Panc1 (cell line): ENCODE measurements around the gene CDH26. TPM values are rescaled to one million over a fixed set of nuclear protein-coding genes. Genes with fewer than 3 reads are reported as not detected.

ENCODE experiments used
- ATAC-seq: fragments of 200-7000 bp; cut with Tn5 transposase; 2 replicates; pipeline ENCODE4 v1.9.1; 2020; ENCODE audit warnings: mild to moderate bottlenecking, moderate library complexity
- BruUV-seq: library from RNA; stranded (reverse); fragments of 400-500 nt; replicated peaks from 2 replicates; lab custom pipeline; 2021; lab: Mats Ljungman, UMichigan
- CTCF ChIA-PET: fragments of 300-600 bp; sonication (Branson Sonifier 250); formaldehyde crosslinking; loops from one replicate; lab custom pipeline; 2022; ENCODE audit warnings: antibody characterized with exemption; lab: Charles Lee
- POLR2A ChIA-PET: fragments of 300-600 bp; sonication (Branson Sonifier 250); formaldehyde crosslinking; loops from one replicate; lab custom pipeline; 2022; ENCODE audit warnings: antibody characterized with exemption; lab: Charles Lee
- DNase-seq: peaks from one replicate; pipeline ENCODE4 v3.0.0-alpha.2; 2010; ENCODE audit warnings: low read depth, low spot score
- H3K27ac ChIP-seq: 2 replicates; pipeline ENCODE4 v1.5.1; 2011; ENCODE audit warnings: mild to moderate bottlenecking, low read length, inconsistent platforms
- H3K27me3 ChIP-seq: fragments of 200-500 bp; sonication (Bioruptor generic); 2 replicates; pipeline ENCODE4 v1.6.0; 2014; ENCODE audit warnings: low read length, inconsistent platforms; ENCODE audit not compliant: control insufficient read depth, insufficient read depth
- H3K36me3 ChIP-seq: fragments of 200-500 bp; sonication (Bioruptor generic); 2 replicates; pipeline ENCODE4 v1.5.1; 2014; ENCODE audit warnings: inconsistent platforms, mild to moderate bottlenecking, low read length, moderate library complexity; ENCODE audit not compliant: control insufficient read depth, insufficient read depth
- H3K4me1 ChIP-seq: 2 replicates; pipeline ENCODE4 v1.5.1; 2011; ENCODE audit warnings: inconsistent platforms, mild to moderate bottlenecking, low read length, moderate library complexity; ENCODE audit not compliant: control insufficient read depth, insufficient read depth
- H3K4me3 ChIP-seq, 2 experiments: 2 replicates each; pipeline ENCODE4 v1.5.1; 2011 to 2012; ENCODE audit warnings: low read depth in 2 of 2, low read length in 2 of 2, mild to moderate bottlenecking in 2 of 2, inconsistent platforms in 1 of 2, moderate library complexity in 1 of 2
- H3K9me3 ChIP-seq: fragments of 200-500 bp; sonication (Bioruptor generic); 2 replicates; pipeline ENCODE4 v1.5.1; 2014; ENCODE audit warnings: low read depth, mild to moderate bottlenecking, inconsistent platforms, low read length, moderate library complexity; ENCODE audit not compliant: control insufficient read depth, insufficient read depth
- POLR2AphosphoS5 ChIP-seq: IDR thresholded peaks from 2 replicates; pipeline ENCODE4 v1.6.1; 2012; ENCODE audit warnings: mild to moderate bottlenecking, low read depth, low read length, moderate library complexity
- SIN3A ChIP-seq: IDR thresholded peaks from 2 replicates; pipeline ENCODE4 v1.6.1; 2012; ENCODE audit warnings: low read depth, mild to moderate bottlenecking, low read length, moderate library complexity, borderline replicate concordance; ENCODE audit not compliant: insufficient read depth
- TCF7L2 ChIP-seq: IDR thresholded peaks from 2 replicates; pipeline ENCODE4 v1.6.1; 2011; ENCODE audit warnings: mild to moderate bottlenecking, low read depth, low read length, inconsistent platforms
- in situ Hi-C: cut with HindIII; loops from 2 replicates; pipeline ENCODE4 v1.10.0; 2016; ENCODE audit warnings: low sequenced_read_pairs, low pct_unique_long_range_greater_than_20kb
- intact Hi-C: fragments of 100-400 bp; cut with micrococcal nuclease; formaldehyde crosslinking; loops from one replicate; pipeline ENCODE4 v1.10.0; 2022; ENCODE audit not compliant: unreplicated experiment
- total RNA-seq: library from RNA; stranded (reverse); gene quantifications from one replicate; pipeline ENCODE4 v1.2.1, GENCODE V29; 2021; ENCODE audit not compliant: unreplicated experiment
- TF ChIP-seq, protein P1 (sequence below), 2 experiments: IDR thresholded peaks; 2 replicates each; pipeline ENCODE4 v1.6.1; 2011 to 2012; ENCODE audit warnings: low read depth in 2 of 2, control low read depth in 1 of 2, low read length in 1 of 2, mild to moderate bottlenecking in 1 of 2, moderate library complexity in 1 of 2; ENCODE audit not compliant: insufficient read depth in 1 of 2
- TF ChIP-seq, protein P2 (sequence below): fragments of 450-650 bp; IDR thresholded peaks from 2 replicates; pipeline ENCODE4 v1.5.1; 2017; ENCODE audit warnings: mild to moderate bottlenecking

The CDH26 gene
- total RNA-seq, 1 experiment from 2014 or later = 0.46 TPM

DNA sequence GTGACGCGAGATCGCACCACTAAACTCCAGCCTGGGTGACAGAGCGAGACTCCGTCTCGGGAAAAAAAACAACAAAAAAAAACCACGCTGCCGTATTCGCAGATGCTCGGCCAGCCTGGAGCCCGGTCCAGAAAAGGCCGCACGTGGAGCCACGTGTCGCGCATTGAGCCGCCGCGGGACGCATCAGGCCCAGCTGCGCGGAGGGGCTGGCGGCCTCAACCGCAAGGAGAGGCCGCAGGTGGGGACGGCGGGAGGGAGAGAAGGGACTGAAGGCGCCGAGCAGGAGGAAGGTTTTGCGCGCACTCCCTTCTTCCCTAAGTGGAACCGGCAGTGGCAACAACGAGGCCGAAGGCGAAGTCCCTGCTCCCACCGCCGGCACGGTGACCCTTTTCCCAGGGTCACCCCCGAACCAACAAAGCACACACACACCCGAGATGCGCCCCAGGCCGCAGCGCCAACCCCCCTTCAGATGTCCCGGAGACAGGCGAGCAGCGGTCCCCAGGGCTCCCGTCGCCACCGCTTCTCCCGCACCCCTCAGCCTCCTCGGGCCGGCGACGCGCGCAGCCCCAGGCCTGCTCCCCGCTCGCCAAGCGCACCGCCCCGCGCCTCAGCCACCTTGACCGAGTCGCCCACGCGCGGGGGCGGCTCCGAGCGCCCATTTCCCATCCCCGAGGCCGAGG, 25.5 kb upstream of the CDH26 start:
- H3K36me3 ChIP-seq = no peaks in the 10 kb centered on the region
- no peak for TF ChIP-seq SIN3A
- TF ChIP-seq, protein P1, sequence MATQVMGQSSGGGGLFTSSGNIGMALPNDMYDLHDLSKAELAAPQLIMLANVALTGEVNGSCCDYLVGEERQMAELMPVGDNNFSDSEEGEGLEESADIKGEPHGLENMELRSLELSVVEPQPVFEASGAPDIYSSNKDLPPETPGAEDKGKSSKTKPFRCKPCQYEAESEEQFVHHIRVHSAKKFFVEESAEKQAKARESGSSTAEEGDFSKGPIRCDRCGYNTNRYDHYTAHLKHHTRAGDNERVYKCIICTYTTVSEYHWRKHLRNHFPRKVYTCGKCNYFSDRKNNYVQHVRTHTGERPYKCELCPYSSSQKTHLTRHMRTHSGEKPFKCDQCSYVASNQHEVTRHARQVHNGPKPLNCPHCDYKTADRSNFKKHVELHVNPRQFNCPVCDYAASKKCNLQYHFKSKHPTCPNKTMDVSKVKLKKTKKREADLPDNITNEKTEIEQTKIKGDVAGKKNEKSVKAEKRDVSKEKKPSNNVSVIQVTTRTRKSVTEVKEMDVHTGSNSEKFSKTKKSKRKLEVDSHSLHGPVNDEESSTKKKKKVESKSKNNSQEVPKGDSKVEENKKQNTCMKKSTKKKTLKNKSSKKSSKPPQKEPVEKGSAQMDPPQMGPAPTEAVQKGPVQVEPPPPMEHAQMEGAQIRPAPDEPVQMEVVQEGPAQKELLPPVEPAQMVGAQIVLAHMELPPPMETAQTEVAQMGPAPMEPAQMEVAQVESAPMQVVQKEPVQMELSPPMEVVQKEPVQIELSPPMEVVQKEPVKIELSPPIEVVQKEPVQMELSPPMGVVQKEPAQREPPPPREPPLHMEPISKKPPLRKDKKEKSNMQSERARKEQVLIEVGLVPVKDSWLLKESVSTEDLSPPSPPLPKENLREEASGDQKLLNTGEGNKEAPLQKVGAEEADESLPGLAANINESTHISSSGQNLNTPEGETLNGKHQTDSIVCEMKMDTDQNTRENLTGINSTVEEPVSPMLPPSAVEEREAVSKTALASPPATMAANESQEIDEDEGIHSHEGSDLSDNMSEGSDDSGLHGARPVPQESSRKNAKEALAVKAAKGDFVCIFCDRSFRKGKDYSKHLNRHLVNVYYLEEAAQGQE (IDR thresholded peaks at IDR 0.05; ENCODE audit: insufficient read depth in 1 of 2, low read depth in 2 of 2, low read length in 1 of 2) = no peak
- TF ChIP-seq, protein P2, sequence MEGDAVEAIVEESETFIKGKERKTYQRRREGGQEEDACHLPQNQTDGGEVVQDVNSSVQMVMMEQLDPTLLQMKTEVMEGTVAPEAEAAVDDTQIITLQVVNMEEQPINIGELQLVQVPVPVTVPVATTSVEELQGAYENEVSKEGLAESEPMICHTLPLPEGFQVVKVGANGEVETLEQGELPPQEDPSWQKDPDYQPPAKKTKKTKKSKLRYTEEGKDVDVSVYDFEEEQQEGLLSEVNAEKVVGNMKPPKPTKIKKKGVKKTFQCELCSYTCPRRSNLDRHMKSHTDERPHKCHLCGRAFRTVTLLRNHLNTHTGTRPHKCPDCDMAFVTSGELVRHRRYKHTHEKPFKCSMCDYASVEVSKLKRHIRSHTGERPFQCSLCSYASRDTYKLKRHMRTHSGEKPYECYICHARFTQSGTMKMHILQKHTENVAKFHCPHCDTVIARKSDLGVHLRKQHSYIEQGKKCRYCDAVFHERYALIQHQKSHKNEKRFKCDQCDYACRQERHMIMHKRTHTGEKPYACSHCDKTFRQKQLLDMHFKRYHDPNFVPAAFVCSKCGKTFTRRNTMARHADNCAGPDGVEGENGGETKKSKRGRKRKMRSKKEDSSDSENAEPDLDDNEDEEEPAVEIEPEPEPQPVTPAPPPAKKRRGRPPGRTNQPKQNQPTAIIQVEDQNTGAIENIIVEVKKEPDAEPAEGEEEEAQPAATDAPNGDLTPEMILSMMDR = no peak
- no peak for TF ChIP-seq TCF7L2
- TF ChIP-seq POLR2AphosphoS5 = no peak
- BruUV-seq = no TSS peak
- peaks cover 56% of the 10 kb centered on the region for H3K4me1 ChIP-seq
- H3K9me3 ChIP-seq = no peaks in the 10 kb centered on the region
- peak overlapping the region; percentile 65 to 84 for H3K4me3 ChIP-seq
- DNase-seq = no peak
- H3K27ac ChIP-seq = peak overlapping the region; percentile 69
- in situ Hi-C loops (no loop called here), intact Hi-C loops (no loop called here)
- POLR2A ChIA-PET = no interaction called here
- CTCF ChIA-PET = no interaction called here
- H3K27me3 ChIP-seq = no peaks in the 10 kb centered on the region
- no peak for ATAC-seq

DNA sequence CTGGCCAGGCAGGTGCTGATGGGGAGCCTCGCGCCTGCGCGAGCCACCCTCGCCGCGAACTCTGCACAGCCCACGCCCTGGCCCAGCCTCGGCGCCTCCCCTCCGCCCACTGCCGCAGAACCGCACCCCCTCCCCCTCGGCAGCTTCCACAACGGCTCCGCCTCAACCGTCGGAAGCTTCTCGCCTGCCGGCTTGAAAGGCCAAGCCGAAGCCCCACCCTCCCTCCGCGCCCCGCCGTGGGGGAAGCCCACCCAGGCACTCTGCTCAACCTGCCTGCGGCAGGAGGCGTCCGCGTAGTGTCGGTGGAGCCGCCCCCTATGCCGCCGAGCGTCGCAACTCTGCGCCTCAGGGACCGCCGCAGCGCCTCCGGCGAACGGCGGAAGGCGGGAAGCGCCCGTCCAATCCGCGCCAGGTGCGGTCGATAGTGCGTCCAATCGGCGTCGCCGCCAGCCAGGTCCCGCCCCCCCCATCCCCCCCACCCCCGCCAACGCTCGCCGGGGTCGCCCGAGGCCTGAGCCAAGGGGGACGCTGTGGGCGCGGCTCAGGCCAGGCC, 24.9 kb upstream of the CDH26 start, which contains the start of gene SYCP2:
SYCP2 (minus strand) TSS at position 342 of the 553 bp plus-strand sequence. CDS start 11,224 bp downstream, outside the sequence.
- TF ChIP-seq, protein P2 = no peak
- peaks cover 62% of the 10 kb centered on the region for H3K4me1 ChIP-seq
- H3K9me3 ChIP-seq = no peaks in the 10 kb centered on the region
- H3K27ac ChIP-seq = peak within 1 kb of the TSS; percentile 94
- H3K36me3 ChIP-seq = no peaks in the 10 kb centered on the region
- intact Hi-C loops = no loop called here
- peak; percentile 88 for ATAC-seq
- in situ Hi-C loops = no loop called here
- CTCF ChIA-PET = interaction anchor here (1.3 kb wide), 1 partner anchor 11 kb away, joined by 5 read pairs; no protein-coding TSS in a partner anchor
- BruUV-seq = no TSS peak
- POLR2A ChIA-PET = no interaction called here
- no peaks in the 10 kb centered on the region for H3K27me3 ChIP-seq
- H3K4me3 ChIP-seq = peak within 1 kb of the TSS; percentile 65 to 84
- DNase-seq = no peak
